HG03354 (cell line): ENCODE results near the gene THSD8.
"Not testable (repeated sequence)": the region's sequence is repeated elsewhere in the genome, so short reads cannot be mapped to it uniquely, and the experiment has no call there.

Experiments
- ATAC-seq: cut with Tn5 transposase; IDR thresholded peaks from one replicate; pipeline ENCODE4 v1.9.1; 2021; ENCODE audit warnings: mild to moderate bottlenecking; ENCODE audit not compliant: unreplicated experiment, poor library complexity, severe bottlenecking

The THSD8 gene

DNA sequence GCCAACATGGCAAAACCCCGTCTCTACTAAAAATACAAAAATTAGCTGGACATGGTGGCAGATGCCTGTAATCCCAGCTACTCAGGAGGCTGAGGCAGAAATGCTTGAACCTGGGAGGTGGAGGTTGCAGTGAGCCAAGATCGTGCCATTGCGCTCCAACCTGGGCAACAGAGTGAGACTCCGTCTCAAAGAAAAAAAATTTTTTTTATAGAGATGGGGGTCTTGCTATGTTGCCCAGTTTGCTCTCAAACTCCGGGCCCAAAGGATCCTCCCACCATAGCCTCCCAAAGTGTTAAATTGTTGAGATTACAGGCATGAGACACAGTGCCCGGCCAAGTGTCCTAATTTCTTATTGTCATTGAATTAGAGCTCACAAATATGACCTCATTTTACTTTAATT, 15.3 kb downstream of the THSD8 start:
- ATAC-seq, result not testable (repeated sequence)

DNA sequence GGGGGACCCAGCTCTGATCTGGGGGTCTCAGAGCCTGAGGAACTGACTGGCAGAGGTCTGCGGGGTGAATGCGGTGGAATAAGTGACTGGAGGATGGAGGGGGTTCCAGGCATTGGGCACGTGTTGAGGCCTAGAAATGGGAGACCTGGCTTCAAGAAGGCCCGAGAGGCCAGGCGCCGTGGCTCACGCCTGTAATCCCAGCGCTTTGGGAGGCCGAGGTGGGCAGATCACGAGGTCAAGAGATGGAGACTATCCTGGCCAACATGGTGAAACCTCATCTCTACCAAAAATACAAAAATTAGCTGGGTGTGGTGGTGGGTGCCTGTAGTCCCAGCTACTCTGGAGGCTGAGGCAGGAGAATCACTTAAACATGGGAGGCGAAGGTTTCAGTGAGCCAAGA, 15.9 kb downstream of the THSD8 start:
- ATAC-seq, result not testable (repeated sequence)

DNA sequence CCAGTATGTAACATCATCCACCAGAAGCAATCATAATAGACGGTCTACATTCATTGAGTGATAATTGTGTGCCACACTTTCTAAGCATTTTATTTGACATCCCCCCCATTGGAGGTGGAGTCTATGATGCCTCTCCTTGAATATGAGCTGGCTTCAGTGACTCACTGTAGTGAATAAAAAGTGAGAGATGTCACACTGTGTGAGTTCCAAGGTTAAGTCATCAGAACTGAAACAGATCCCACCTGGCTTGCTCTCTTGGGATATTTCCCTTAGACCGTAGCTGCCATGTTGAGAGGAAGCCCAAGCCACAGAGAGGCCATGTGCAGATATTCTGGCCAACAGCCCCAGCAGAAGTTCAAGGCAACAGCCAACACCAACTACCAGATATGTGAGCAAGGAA, 19.9 kb downstream of the THSD8 start:
- ATAC-seq, result no peak

DNA sequence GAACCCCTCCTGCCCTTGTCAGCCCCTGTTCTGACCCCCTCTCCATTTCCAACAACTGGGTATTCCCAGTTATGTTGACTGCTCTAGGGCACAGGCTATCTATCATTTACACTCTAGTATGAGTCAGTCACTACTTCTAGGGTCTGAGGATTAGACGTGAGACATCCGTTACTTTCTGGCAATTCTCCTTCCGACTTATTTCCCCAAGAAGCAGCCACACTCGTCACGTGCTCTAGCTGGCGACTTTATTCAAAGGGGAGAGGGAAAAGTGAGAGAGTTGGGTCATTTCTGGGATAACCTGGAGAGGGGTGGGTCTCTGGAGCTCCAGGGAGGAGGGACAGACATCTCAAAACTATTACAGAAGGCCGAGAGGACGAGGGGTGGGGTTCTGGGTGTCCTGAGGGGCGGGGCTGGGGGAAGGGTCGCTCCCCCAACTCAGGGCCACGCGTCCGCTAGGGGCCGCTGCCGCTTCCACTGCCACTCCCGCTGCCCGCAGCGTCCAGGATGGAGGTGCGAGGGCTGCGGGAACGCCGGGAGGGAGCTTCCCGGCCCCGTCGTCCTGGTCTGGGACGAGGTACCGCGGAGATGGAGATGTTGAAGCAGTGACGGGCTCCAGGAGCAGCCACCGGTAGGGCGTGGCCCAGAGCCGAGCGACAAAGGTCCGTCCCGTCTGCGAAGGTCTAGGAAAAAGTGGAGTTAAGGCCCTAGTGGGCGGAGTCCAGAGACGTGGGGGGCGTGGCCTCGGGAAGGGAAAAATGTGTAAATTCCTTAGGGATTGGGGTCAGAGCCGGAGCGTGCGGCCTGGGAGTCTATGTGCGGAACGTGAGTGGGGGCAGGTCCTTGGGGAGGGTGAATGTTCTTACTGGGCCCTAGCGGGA, 23.6 kb downstream of the THSD8 start:
- no peak for ATAC-seq

DNA sequence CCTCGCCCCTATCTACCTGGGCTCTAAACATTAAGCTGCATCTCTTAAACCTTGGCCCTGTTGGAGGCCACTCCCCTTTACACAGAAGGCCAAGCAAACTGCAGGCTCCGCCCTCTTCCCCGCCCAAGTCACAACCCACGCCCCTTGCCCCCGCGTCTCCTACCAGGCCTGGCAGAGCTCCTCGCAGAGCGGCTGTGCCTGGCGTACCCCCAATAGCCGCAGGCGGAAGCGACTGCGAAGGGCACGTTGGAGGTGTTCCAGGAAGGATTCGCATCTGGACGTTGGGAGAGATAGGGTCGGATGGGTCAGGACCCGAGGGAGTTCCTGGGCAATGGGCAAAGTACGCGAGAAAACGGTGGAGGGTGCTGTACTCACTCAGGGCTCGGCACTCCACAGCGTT, 26.6 kb downstream of the THSD8 start:
- ATAC-seq, result no peak

DNA sequence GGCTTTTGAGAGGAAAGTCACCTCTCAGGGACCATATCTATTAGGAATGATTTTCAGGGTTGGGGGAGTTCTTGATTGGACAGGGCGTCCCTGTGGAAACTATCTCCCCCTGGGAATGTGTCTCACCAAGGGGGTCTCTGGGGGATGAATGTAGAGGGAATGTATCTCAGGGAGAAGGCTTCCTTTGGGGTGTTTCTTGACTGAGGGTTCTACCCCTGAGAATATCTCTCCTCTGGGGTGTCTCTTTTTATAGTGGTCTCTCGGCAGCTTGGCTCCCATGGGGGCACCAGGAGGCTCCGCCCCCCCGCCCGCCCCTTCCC, 31.5 kb downstream of the THSD8 start:
- no peak for ATAC-seq

DNA sequence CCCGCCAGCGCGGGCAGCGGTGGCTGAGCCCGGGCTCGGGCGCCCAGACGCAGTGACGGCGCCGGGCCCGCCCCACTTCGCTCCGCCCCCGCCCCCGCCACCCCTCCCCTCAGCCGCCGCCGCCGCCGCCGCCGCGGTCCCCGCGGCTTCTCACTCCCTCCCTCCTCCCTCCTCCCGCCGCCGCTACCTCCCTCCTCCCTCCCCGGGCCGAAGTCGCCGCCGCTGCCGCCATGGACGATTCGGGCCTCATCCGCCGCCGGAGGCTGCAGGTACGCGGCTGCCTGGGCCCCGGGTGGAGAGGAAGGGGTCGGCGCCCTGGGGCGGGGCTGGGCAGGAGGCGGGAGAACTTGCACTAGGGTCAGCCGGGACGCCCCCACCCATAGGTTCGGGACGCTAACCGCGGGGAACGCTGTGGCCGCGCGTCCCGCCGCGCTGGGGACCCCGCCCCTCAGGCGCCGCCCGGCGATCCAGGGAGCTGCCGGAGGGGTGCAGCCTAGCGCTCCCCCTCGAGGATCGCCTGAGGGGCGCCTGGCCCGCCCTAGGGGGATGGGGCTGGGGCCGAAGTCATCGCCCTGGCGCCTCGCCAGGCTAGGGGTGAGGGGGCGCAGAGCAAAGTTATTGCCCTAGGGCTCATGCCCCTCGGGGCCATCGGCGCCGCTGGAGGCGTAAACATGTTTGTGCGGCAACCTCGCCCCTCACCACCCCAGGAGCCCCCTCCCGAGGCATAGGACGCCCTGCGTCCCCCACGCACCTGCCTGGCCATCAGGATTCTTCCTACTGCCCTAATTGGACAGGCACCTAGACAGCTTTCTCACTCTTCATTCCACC, 32.1 kb downstream of the THSD8 start:
- ATAC-seq, result no peak

DNA sequence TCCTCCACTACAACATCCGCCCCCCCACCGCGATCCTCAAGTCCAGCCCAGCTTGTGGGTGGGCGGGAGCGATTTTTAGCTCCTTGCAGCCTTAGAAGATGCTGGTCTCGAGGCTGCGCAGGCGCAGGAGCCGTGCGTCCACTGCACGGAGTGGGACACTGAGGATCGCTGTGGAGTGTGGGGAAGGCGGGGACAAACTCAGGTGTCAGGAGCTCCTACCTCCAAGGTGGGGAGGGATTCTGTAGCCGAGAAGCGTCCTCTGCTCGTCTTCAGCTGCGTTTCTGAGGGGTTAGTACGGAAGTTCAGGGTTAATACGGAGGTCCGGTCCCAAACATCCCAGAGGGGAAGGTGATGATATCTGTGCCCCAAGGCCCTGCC, 32.7 kb downstream of the THSD8 start, which contains the start of gene RTBDN:
TSS of gene RTBDN (minus strand) at position 14 of the 378 bp plus-strand sequence. CDS start 4,600 bp downstream, outside the sequence.
- ATAC-seq, result no peak

DNA sequence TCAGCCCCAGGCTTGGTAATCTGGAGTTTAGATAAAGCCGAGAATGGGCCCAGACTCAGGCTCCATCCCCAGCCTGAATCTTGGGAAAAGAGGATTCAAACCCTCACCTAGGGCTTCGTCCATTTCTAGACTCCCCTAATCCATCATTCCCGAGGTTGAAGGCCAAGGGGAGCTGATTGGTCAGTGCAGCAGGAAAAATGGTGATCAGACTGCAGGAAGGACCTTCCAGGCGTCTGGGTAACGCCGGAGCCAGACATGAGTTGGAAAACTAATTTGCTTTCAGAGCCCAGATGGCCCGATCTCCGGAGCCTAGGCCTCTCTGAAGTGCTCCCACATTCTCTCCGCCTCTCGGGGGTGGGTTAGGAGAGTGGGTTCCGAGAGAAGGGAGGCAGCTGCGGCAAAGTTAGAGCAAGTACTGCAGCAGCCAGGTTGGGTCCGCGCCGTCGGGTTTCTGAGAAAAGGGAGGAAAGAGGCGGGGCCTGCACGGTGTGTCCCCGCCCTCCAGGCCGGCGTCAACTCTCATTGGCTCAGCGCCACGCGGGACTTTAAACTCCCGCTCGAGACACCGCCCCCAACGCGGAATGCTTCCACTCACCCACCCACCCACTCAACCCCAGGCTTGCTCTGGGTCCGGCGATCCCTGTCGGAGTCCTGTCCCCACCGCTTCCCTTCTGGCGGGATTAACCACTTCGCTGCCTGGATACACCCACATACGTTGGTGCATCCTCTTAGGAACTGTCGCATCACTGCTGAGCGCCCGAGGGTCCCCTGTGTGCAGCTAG, 33.3 kb downstream of the THSD8 start:
- no peak for ATAC-seq

DNA sequence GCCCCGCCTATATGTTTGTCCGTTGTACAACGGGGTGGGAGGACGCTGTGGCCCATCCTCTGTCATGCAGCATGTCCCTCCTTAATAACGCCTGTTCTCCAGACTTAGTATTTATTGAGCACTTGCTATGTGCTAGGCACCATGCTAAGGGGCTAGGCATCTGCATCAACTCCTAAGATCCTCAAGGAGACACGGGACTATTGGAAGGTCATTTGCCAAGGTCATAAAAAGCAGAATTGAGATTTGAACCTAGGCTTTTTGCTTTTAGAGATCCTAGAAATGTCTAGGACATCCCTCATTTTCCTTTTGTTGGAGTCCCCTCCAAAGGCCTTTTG, 34.6 kb downstream of the THSD8 start:
- no peak for ATAC-seq

DNA sequence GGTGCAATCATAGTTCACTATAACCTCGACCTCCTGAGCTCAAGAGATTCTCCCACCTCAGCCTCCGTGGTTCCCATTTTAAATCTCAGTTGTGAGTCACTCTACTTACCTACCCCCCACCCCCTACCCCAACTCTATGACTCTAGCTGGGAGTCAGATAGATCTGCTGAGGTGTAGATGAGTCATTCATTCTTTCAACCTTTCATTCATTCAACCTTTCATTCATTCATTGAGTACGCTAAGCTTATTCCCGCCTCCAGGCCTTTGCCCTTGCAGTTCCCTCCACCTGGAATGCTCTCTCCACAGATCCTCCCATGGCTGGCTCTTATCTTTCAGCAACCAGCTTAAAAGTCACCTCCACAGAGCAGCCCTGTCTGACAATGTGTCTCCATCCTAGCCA, 35.4 kb downstream of the THSD8 start:
- ATAC-seq, result no peak

DNA sequence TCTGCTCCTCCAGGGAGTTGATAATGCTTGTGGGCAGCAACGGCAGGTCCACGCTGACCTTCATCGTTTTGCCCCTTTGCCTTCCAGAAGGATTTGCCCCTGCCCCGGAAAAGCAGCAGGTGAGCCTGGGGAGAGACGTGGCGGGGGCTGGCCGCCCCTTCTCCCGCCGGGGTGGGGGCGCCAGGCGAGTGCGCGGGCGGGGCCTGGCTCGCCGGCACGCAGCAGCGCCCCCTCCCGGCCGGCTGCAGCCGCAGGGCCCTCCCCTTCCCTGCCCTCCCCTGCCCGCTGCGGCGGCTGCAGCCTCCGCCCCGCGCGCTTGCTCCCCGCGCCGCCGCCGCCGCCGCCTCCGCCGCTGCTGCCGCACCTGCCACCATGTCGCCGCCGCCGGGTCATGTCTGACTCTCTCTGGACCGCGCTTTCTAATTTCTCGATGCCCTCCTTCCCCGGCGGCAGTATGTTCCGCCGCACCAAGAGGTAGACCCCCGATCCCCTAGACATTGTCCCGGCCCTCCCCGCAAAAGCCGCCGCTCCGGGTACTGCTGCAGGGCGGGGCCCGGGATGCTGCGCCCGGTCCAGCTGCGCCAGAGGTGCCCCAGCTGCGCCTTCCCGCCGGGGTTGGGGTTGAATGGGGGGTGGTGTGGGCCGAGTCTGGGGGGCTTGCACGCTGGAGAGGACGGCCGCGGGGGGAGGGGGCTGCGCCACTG, 36.5 kb downstream of the THSD8 start, which contains the start of gene MAST1:
TSS of gene MAST1 (plus strand) at position 334 of the 704 bp plus-strand sequence. CDS start at position 392, 58 bp downstream.
- no peak for ATAC-seq

DNA sequence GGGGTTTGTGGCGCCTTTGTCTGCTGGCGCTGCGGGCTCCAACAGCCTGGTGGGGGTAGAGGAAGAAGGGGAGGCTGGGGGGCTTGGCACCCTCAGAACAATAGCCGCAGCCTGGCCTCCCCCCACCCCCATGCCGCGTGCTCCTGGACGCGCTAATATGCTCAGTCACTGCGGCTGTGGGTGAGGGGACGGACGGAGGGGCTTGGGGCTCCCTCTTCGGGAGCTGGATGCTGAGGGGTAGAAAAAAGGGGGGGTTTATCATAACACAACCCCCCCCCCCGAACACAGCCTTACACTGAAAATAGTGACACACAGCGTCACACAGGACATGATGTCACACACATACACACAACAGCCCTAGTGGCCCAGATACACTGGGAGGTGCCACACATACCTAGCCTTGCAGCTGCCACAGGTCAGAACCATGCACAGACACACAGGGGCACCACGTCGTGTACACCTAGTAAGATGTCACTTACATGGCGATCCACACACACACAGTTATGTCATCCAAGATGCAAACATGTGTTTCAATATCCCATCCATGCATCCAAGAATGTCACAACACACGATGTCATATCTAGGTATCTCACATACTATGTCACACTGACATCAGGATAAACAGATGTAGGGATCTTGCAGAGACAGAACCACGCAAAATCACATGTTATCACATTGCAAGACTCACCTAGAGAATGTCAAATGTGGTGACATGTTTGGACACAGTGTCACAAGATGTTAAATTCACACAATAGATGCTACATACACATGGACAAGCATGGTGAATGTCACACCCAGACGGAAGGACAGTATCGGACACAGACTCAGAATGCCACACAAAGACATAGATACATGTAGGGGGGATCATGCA, 37.3 kb downstream of the THSD8 start:
- ATAC-seq, result no peak

DNA sequence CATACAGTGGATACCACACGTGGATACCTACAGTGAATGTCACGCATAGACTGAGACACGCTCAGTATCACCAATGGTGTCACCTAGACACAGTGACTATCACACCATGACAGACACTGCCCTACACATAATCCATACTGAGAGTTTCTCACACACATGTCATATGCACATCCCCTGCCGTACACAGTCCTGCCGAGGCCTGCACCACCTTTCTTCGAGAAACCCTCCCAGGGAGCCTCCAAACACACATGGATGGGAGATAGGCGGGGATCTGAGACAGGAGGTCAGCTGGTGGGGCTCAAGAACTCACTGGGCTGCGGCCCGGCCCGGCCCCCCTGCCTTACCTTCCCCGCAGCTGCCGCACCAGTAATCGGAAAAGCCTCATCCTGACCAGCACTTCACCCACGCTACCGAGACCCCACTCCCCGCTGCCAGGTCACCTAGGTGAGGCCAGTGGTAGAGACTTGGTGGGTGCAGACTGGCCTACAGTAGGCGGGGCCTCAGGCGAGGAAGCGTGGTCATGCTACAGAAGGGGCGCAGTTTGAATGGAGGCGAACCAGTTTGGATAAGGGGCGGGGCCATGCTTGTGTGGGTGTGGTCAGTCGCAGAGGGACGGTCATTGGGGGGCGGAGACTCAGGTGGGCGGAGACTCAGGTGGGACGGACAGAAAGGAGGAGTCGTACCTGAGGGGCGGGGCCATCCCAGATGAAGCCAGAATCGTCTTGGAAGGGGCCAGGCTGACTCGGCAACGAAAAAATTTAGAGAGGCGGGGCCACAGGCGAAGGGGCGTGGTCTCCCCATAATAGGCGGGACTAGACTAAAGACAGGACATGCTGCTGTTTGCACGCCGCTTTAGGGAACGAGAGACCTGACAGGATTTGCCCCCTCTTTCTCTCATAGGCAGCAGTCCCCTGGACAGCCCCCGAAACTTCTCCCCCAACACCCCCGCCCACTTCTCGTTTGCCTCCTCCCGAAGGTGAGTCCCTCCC, 38.5 kb downstream of the THSD8 start:
- no peak for ATAC-seq

DNA sequence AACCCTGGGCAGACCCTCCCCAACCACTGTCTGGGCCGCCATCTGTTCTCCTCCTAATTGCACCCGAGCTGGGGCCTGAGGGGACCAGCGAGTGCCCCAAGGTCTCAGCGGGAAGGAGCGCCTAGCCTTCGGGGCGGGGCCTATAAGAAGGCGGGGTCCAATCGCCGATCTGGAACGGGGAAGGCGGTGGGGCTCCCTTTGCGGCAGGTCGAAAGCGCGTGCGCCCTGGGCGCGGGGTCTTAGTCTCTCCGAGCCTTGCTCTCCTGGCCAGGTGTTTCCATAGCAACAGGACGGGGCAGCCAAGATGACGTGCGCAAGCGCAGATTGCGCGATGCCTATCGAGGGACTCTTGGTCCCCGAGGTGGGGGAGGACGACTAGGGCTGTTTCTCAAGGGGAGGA, 39.2 kb downstream of the THSD8 start:
- no peak for ATAC-seq

DNA sequence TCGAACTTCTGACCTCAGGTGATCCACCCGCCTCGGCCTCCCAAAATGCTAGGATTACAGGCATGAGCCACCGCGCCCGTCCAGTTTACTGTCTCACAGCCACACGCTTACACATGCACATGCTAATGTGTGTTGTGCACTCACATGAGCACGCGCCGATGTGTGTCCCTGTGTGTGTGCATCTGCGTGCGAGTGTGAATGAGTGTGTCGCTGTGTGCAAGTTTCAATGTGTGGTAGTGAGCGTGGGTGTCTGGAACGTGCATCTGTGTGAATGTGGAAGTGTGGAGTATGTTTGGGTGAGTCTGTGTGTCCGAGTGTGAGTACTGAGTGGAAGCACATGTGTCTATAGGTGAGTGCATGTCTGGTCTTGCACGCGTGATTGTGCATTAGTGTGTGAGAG, 40.6 kb downstream of the THSD8 start:
- ATAC-seq, result no peak

DNA sequence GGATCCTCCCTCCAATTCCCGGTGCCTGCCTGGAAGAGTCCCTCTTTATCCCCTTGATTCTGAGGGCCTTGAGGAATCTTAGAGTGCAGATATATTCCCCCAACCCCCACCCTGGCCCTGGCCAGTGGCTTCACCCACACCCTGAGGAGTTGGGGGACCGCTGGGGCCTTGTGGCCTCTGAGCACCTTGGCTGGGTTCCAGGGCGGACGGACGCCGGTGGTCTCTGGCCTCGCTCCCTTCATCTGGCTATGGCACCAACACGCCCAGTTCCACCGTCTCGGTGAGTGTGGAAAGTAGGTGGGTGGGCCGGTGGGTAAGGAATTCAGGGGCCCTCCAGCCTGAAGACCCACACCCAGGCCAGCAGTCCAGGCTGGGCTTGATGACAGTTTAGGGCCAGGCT, 41.5 kb downstream of the THSD8 start:
- ATAC-seq, result no peak
